Raji (cell line): ENCODE results near the gene KIT.

Source experiments
- POLR2A ChIP-seq: IDR thresholded peaks from 2 replicates; pipeline ENCODE4 v1.6.1; 2011; ENCODE audit warnings: low read depth, low read length, control low read depth; ENCODE audit not compliant: insufficient read depth

The KIT gene

GRCh38 chr4:54677853-54678650 lies 20.3 kb downstream of the KIT start:
- no peak for TF ChIP-seq POLR2A

- TF ChIP-seq POLR2A: no peak
Measured at GRCh38 chr4:54678826-54679225, 21.1 kb downstream of the KIT start.

DNA sequence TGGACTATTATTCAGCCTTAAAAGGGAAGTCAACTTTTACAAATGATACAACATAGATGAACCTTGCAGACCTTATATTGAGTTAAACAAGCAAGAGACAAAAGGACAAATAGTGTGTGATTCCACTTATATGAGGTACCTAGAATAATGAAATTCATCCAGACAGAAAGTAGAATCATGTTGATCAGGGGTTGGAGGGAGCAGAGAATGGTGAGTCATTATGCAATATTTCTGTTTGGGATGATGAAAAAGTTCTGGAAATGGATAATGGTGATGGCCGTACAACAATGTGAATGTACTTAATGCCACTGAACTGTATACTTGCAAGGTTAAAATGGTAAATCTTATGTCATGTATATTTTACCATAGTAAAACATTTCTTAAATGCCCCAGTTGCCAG lies 22.1 kb downstream of the KIT start:
- TF ChIP-seq POLR2A: no peak

DNA sequence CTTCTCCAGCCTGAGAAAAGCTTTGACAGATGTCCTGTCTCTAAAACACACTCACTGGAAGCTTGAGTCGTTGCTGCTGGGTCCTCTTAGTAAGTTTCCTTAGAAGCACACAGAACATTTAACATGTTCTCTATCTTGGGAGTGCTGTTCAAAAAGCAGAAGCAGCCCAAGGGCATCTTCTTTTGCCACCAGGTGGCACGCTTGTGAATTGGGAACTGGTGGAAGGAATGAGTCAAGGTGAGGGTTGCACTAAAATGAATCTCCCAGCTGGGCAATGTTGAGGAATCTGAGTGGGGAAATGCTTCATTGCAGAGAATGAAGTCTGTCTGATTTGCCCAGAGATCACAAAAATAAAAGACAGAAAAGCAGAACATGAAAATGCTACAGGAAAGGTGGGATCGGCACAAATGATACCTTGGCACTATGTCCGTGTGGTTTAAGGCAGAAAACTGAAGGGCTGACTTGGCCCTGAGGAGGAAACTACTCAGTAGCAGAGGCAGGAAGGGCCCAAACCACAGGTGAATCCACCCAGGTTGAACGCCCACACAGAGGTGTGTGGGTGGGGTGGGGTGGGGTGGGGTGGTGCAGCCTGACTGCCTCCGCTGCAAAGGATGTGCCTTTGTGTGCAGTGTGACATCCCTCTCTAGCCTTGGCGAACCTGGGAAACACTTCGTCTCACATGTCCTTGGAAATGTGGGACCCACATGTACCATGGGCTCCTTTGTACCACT lies 26.0 kb downstream of the KIT start:
- TF ChIP-seq POLR2A: no peak

- no peak for TF ChIP-seq POLR2A
Measured at GRCh38 chr4:54685810-54686209, 28.1 kb downstream of the KIT start.

GRCh38 chr4:54687887-54688841 lies 30.4 kb downstream of the KIT start:
- no peak for TF ChIP-seq POLR2A

DNA sequence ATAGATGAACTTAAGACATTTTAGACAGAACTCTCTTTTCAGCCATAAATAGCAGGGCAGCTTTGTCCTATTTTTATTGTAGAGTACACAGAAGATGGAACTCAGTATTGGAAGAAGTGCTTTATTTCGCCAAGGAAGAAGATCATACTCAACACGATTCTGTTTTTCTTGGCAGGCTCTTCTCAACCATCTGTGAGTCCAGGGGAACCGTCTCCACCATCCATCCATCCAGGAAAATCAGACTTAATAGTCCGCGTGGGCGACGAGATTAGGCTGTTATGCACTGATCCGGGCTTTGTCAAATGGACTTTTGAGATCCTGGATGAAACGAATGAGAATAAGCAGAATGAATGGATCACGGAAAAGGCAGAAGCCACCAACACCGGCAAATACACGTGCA lies 37.6 kb downstream of the KIT start:
- TF ChIP-seq POLR2A: no peak

GRCh38 chr4:54695788-54696187 lies 38.0 kb downstream of the KIT start:
- no peak for TF ChIP-seq POLR2A

GRCh38 chr4:54696649-54697048 lies 38.9 kb downstream of the KIT start:
- TF ChIP-seq POLR2A: no peak

GRCh38 chr4:54700986-54701385 lies 43.2 kb downstream of the KIT start:
- no peak for TF ChIP-seq POLR2A

DNA sequence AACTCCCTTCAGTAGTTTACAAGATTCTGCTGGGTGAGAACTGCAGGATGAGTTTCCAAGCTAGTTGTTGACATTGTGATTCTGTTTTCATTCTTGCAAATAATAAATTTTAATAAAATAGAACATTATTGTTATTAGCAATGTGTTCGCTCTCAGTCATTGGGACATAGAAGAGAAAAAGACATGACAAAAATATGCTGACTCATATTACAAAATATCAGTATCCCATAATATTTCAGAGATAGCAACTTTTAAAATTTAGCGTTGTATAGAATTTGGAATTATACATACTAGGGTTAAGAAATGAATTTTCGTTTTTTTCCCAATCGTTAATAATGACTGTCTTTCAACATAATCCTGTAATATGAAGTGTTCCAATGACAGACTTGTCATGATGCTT lies 45.4 kb downstream of the KIT start:
- no peak for TF ChIP-seq POLR2A

DNA sequence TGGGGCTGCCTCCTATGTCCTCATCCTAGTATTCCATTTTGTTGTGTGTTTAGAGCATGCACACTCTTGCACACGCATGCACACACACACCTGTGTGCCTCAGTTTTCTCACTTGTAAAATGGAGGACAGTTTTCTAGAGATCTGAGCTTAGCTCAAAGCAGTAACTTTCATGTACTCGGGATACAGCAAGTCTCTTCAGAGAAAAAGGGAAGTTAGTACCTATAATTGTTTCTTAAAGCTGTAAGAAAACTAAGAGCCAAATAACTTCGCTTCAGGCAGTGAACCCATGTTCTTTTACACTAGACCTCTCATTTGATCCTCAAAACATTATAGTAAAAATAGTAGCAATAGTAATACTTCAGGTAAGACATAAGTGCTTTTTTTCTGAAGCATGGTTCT lies 49.6 kb downstream of the KIT start:
- no peak for TF ChIP-seq POLR2A

DNA sequence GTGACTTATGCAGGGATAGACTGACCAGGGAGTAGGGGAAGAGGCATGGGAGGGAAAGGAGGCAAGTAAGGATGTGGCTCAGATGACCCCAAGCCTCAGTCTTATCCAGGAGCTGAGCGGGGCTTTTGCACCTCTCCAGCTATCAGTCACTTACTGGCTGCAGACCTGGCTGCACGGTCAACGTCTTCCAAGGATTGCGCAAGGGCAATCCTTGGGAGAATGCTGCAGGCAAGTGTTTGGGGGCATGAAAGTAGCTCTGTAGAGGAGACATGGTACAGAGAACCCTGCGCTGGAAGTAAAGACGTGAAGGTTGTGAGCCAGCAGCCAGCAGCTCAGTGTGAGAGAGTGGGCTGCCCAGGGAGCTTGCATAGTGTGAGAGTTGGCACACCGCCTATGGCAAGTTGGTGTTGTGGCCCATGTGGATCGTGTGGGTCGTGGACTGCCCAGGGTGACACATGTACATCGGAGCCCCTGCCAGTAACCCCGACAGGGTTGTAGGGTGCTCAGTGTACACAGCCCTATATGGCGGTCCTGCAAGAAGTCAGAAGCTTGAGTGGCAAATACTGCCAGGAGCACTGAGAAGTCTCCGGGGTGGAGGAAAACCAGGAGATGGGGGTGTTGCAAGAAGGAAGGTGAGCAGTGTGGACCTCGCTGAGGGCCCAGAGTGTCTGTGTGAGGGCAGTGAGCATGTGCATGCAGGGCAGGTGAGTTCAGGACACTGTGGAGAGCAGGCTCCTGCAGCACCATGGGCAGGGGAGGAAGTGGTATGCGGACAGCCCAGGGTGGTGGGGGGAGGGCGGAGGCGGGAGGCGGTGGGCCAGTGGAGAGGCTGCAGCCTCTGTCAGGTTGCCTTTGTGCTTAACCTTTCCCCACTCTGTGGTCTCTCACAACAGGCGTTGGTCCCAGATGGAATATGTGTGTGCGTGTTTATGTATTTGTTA lies 50.9 kb downstream of the KIT start:
- TF ChIP-seq POLR2A: no peak

GRCh38 chr4:54709400-54709799 lies 51.6 kb downstream of the KIT start:
- no peak for TF ChIP-seq POLR2A
